HCT116 (cell line): Measurements from ENCODE around the gene ZDHHC14. TPM values are rescaled to one million over a fixed set of nuclear protein-coding genes. Genes with fewer than 3 reads are reported as not detected.

ENCODE experiments used
- ATAC-seq: fragments of 200-7000 bp; cut with Tn5 transposase; 2 replicates; pipeline ENCODE4 v1.9.1; 2020; ENCODE audit warnings: mild to moderate bottlenecking, moderate library complexity
- BruUV-seq: library from RNA; stranded (reverse); fragments of 400-500 nt; replicated peaks from 2 replicates; lab custom pipeline; 2021; lab: Mats Ljungman, UMichigan
- CTCF ChIA-PET: fragments of 300-600 bp; sonication (Branson Sonifier 250); formaldehyde crosslinking; loops from one replicate; lab custom pipeline; 2021; ENCODE audit warnings: antibody characterized with exemption; lab: Charles Lee
- POLR2A ChIA-PET: fragments of 300-600, 350-600 bp; sonication (Branson Sonifier 250); formaldehyde crosslinking; loops from one replicate; lab custom pipeline; 2021; ENCODE audit warnings: antibody characterized with exemption; lab: Charles Lee
- RAD21 ChIA-PET, 2 experiments: fragments of 300-600 bp; sonication (Branson Sonifier 250); formaldehyde crosslinking; loops; one replicate each; lab custom pipeline; 2023; ENCODE audit warnings: low total read pairs in 2 of 2; ENCODE audit not compliant: uncharacterized antibody in 2 of 2, unreplicated experiment in 2 of 2, low non-redundant PET in 1 of 2; lab: Charles Lee
- DNase-seq: peaks from one replicate; pipeline ENCODE4 v3.0.0-alpha.2; 2010; ENCODE audit warnings: low read depth, low spot score
- H2AFZ ChIP-seq: fragments of 200-600 bp; shearing (Covaris generic), sonication (generic); 2 replicates; pipeline ENCODE4 v1.6.1; 2017; ENCODE audit warnings: low read depth, mixed run types, mixed read lengths, antibody characterized with exemption, low read length; ENCODE audit not compliant: poor library complexity, severe bottlenecking
- H3K27ac ChIP-seq: 2 replicates; pipeline ENCODE4 v1.5.1; 2012; ENCODE audit warnings: low read depth, low read length
- H3K27me3 ChIP-seq: fragments of 200-600 bp; sonication (generic); 2 replicates; pipeline ENCODE4 v1.6.1; 2016; ENCODE audit warnings: mixed run types, low read length, mixed read lengths; ENCODE audit not compliant: insufficient read depth
- H3K36me3 ChIP-seq, 2 experiments: fragments of 200-500 bp in 1 of 2; fragments of 200-600 bp in 1 of 2; sonication (Bioruptor generic) in 1 of 2; sonication (generic) in 1 of 2; 2 replicates each; pipeline versions ENCODE4 v1.5.1 to v1.6.1; 2014 to 2016; ENCODE audit warnings: low read length in 2 of 2, inconsistent platforms in 1 of 2, mixed read lengths in 1 of 2, mixed run types in 1 of 2; ENCODE audit not compliant: insufficient read depth in 2 of 2, control insufficient read depth in 1 of 2
- H3K4me1 ChIP-seq, 2 experiments: fragments of 200-600 bp in 1 of 2; sonication (generic) in 1 of 2; 2 replicates each; pipeline versions ENCODE4 v1.5.1 to v1.6.1; 2012 to 2017; ENCODE audit warnings: low read length in 2 of 2, inconsistent platforms in 1 of 2, mild to moderate bottlenecking in 1 of 2, mixed read lengths in 1 of 2, mixed run types in 1 of 2, moderate library complexity in 1 of 2; ENCODE audit not compliant: insufficient read depth in 2 of 2, control insufficient read depth in 1 of 2
- H3K4me2 ChIP-seq: fragments of 200-600 bp; sonication (generic); 2 replicates; pipeline ENCODE4 v1.6.1; 2017; ENCODE audit warnings: mixed run types, low read length, mixed read lengths
- H3K4me3 ChIP-seq, 2 experiments: fragments of 200-600 bp in 1 of 2; sonication (generic) in 1 of 2; replicated peaks in 1 of 2; 2 replicates each; pipeline ENCODE4 v1.5.1; 2011 to 2016; ENCODE audit warnings: low read length in 2 of 2, control low read depth in 1 of 2, low read depth in 1 of 2, mild to moderate bottlenecking in 1 of 2, mixed read lengths in 1 of 2, mixed run types in 1 of 2
- H3K79me2 ChIP-seq: fragments of 200-600 bp; sonication (generic); 2 replicates; pipeline ENCODE4 v1.6.1; 2017; ENCODE audit warnings: mild to moderate bottlenecking, mixed run types, low read length, moderate library complexity, mixed read lengths; ENCODE audit not compliant: insufficient read depth
- H3K9ac ChIP-seq: fragments of 200-600 bp; sonication (generic); 2 replicates; pipeline ENCODE4 v1.6.1; 2016; ENCODE audit warnings: low read length, mixed read lengths
- H3K9me2 ChIP-seq: fragments of 200-600 bp; sonication (generic), shearing (Covaris generic); 2 replicates; pipeline ENCODE4 v1.6.1; 2017; ENCODE audit warnings: mixed run types, mild to moderate bottlenecking, moderate library complexity; ENCODE audit not compliant: insufficient read depth
- H3K9me3 ChIP-seq, 2 experiments: fragments of 200-500 bp in 1 of 2; fragments of 200-600 bp in 1 of 2; sonication (Bioruptor generic) in 1 of 2; sonication (generic) in 1 of 2; 2 replicates each; pipeline ENCODE4 v1.6.1; 2014 to 2017; ENCODE audit warnings: low read length in 2 of 2, mixed read lengths in 2 of 2, inconsistent platforms in 1 of 2, low read depth in 1 of 2, mild to moderate bottlenecking in 1 of 2, mixed run types in 1 of 2, moderate library complexity in 1 of 2; ENCODE audit not compliant: control insufficient read depth in 1 of 2, insufficient read depth in 1 of 2
- H4K20me1 ChIP-seq: fragments of 200-600 bp; sonication (generic), shearing (Covaris generic); 2 replicates; pipeline ENCODE4 v1.6.1; 2017; ENCODE audit warnings: mixed run types, mild to moderate bottlenecking, moderate library complexity; ENCODE audit not compliant: insufficient read depth
- CBX3 ChIP-seq: IDR thresholded peaks from 2 replicates; pipeline ENCODE4 v1.6.1; 2012; ENCODE audit warnings: low read depth
- CEBPB ChIP-seq: IDR thresholded peaks from 2 replicates; pipeline ENCODE4 v1.6.1; 2012; ENCODE audit warnings: low read depth
- FOSL1 ChIP-seq: IDR thresholded peaks from 2 replicates; pipeline ENCODE4 v1.6.1; 2012; ENCODE audit warnings: low read depth
- JUND ChIP-seq: IDR thresholded peaks from 2 replicates; pipeline ENCODE4 v1.6.1; 2012
- RAD21 ChIP-seq: IDR thresholded peaks from 2 replicates; pipeline ENCODE4 v1.6.1; 2012; ENCODE audit warnings: low read depth, mild to moderate bottlenecking
- REST ChIP-seq: IDR thresholded peaks from 2 replicates; pipeline ENCODE4 v1.6.1; 2012; ENCODE audit warnings: low read depth
- SIN3A ChIP-seq: IDR thresholded peaks from 2 replicates; pipeline ENCODE4 v1.6.1; 2012; ENCODE audit warnings: low read depth
- SP1 ChIP-seq: IDR thresholded peaks from 2 replicates; pipeline ENCODE4 v1.6.1; 2012; ENCODE audit warnings: low read depth
- YY1 ChIP-seq: IDR thresholded peaks from 2 replicates; pipeline ENCODE4 v1.6.1; 2011; ENCODE audit warnings: low read length, low read depth, moderate library complexity, mild to moderate bottlenecking; ENCODE audit not compliant: insufficient replicate concordance; ENCODE audit errors: extremely low read depth
- ZFX ChIP-seq: fragments of 450-650 bp; IDR thresholded peaks from 2 replicates; pipeline ENCODE4 v1.6.1; 2017
- ZNF274 ChIP-seq: fragments of 200-500 bp; sonication (Bioruptor generic); IDR thresholded peaks from 2 replicates; pipeline ENCODE4 v1.6.1; 2014; ENCODE audit warnings: mild to moderate bottlenecking, low read depth, low read length, inconsistent platforms
- intact Hi-C: fragments of 100-400 bp; cut with micrococcal nuclease; formaldehyde crosslinking; loops from 2 replicates; pipeline ENCODE4 v1.10.0; 2022
- total RNA-seq: library from RNA; stranded (reverse); gene quantifications from one replicate; pipeline ENCODE4 v1.2.1, GENCODE V29; 2021; ENCODE audit not compliant: unreplicated experiment
- TF ChIP-seq, protein P1 (sequence below): IDR thresholded peaks from 2 replicates; pipeline ENCODE4 v1.6.1; 2012

Gene ZDHHC14
- total RNA-seq, 1 experiment from 2014 or later: 5.3 TPM

- H3K27ac ChIP-seq: no peak overlapping the region
- no TSS peak for BruUV-seq
- H3K9me3 ChIP-seq: no peaks in the 10 kb centered on the region
- no peak overlapping the region for H2AFZ ChIP-seq
- no peaks in the 10 kb centered on the region for H4K20me1 ChIP-seq
- ChIA-PET CTCF (no interaction called here), RAD21 (no interaction called here)
- H3K4me1 ChIP-seq: peaks cover 0 to 5% of the 10 kb centered on the region in 2 experiments; a peak in 1 of 4 replicates
- no peaks in the 10 kb centered on the region for H3K79me2 ChIP-seq
- no peak overlapping the region for H3K4me3 ChIP-seq
- H3K27me3 ChIP-seq: no peaks in the 10 kb centered on the region
- ATAC-seq (no peak), DNase-seq (no peak)
- H3K9me2 ChIP-seq: no peaks in the 10 kb centered on the region
- no peak for TF ChIP-seq YY1
- TF ChIP-seq, protein P1, sequence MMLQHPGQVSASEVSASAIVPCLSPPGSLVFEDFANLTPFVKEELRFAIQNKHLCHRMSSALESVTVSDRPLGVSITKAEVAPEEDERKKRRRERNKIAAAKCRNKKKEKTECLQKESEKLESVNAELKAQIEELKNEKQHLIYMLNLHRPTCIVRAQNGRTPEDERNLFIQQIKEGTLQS: no peak
- TF ChIP-seq REST: no peak
- TF ChIP-seq ZFX: no peak
- no peak for TF ChIP-seq SIN3A
- TF ChIP-seq FOSL1: no peak
- TF ChIP-seq CBX3: no peak
- no peak for TF ChIP-seq CEBPB
- no peak for TF ChIP-seq SP1
- TF ChIP-seq JUND: no peak
- no peak for TF ChIP-seq RAD21
- TF ChIP-seq ZNF274: no peak
- TF ChIP-seq, all 23 proteins: peak for 0
- Histone ChIP-seq H3K9ac (no peak overlapping the region), H3K4me2 (no peak overlapping the region), H3K36me3 (no peaks in the 10 kb centered on the region)
- intact Hi-C loops: no loop called here
- POLR2A ChIA-PET: no interaction called here
Measured at GRCh38 chr6:157707576-157707975, 326.6 kb downstream of the ZDHHC14 start.
